Stimulated activated naive CD4-positive, alpha-beta T cell (primary cell): Measurements from ENCODE around the gene MOB3A.
"Not testable (repeated sequence)": the region's sequence is repeated elsewhere in the genome, so short reads cannot be mapped to it uniquely, and the experiment has no call there.

Experiments used
- DNase-seq, 6 experiments: peaks; one replicate each; lab custom pipeline; 2025; lab: John Stamatoyannopoulos, UW

The MOB3A gene

GRCh38 chr19:2096034-2096479 lies at the start of gene MOB3A:
Gene MOB3A, minus strand, starts transcription at chr19:2096326. Its CDS starts 17,766 bp downstream, at chr19:2078560.
- DNase-seq, result peak in 4 of 6 experiments; percentile 87 to 100 (median 98)

- no peak for DNase-seq
These were observed 49.7 kb upstream of the MOB3A start for GRCh38 chr19:2145831-2146241.

DNA sequence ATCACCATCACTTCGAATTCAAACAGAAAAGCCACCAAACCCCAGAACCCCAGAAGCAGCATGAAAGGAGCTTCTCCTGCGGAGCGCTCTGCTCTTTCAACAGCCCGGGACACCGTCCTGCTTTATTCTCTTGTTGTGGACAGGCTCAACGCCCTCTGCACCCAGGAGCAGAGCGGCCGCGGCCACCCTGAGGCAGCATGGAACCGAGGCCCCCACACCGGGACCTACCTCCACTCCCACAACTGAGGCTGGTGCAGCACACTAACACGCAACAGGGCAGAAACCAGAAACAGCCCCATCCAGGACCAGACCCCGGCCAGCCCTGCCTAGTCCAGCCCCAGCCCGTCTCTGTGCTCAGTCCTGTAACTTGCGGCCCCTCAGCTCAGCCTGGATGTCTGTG lies 48.1 kb upstream of the MOB3A start:
- DNase-seq, result no peak

DNA sequence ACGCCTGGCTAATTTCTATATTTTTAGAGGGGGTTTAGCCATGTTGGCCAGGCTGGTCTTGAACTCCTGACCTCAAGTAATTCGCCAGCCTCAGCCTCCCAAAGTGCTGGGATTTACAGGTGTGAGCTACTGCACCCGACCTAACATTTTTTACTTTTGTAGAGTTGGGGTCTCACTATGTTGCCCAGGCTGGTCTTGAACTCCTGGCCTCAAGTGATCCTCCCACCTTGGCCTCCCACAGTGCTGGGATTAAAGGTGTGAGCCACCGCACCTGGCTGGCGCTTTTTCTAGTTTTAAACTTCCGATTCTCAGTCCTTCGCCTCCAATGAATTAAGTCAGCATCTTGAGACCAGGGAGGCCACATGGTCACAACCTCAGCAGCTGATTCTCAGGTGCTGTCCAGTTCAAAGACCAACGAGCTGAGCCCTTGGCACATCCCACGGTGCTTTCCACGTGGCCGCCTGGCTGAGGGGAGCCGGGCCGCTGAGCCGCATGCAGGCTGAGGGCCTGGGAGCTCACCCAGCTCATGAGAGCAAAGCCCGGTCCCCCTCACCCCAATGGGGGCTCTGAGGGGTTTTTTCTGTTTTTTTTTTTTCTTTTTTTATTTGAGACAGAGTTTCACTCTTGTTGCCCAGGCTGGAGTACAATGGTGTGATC lies 46.2 kb upstream of the MOB3A start:
- no peak for DNase-seq

DNA sequence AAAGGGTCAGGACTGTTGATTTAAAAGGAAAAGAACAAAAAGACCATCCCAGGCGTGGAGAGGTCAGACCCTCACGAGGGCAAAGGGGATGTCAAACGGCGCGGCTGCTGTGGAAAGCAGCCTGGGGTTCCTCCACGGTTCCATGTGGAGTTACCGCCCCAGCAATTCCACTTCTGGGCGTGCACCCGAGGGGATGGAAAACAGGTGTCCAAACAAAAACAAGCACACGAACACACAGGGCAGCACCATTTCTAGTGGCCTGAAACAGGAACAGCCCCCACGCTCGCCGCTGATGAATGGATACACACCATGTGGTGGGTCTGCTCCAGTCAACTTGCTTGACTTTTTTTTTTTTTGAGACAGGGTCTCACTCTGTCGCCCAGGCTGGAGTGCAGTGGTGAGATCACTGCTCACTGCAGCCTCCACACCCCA lies 44.0 kb upstream of the MOB3A start:
- DNase-seq, result no peak

GRCh38 chr19:2139385-2140137 lies 43.4 kb upstream of the MOB3A start:
- DNase-seq, result no peak

GRCh38 chr19:2138061-2138728 lies 42.1 kb upstream of the MOB3A start:
- no peak for DNase-seq

DNA sequence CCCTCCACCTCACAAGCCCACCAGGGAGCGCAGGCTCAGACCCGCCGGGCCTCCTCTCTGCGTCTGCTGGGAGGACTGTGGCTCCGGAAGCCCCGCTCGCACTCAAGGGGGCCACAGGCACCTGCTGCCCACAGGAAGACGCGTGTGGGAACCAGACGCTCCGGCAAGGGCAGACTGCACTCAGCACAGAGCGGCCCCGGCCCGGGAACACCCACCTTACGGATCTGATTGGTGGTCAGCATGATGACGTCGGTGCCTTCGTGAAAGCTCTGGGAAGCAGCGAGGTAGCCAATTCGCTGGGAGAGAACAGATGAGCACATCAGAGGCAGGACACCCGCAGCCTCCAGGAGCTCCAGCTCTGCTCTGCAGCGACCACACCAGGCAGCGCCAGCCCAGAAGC lies 40.7 kb upstream of the MOB3A start:
- no peak for DNase-seq

- no peak for DNase-seq
These were observed 39.6 kb upstream of the MOB3A start for GRCh38 chr19:2135474-2136402.

- DNase-seq, result no peak
These were observed 36.8 kb upstream of the MOB3A start for GRCh38 chr19:2132731-2133490.

GRCh38 chr19:2132191-2132590 lies 36.1 kb upstream of the MOB3A start:
- no peak for DNase-seq

DNA sequence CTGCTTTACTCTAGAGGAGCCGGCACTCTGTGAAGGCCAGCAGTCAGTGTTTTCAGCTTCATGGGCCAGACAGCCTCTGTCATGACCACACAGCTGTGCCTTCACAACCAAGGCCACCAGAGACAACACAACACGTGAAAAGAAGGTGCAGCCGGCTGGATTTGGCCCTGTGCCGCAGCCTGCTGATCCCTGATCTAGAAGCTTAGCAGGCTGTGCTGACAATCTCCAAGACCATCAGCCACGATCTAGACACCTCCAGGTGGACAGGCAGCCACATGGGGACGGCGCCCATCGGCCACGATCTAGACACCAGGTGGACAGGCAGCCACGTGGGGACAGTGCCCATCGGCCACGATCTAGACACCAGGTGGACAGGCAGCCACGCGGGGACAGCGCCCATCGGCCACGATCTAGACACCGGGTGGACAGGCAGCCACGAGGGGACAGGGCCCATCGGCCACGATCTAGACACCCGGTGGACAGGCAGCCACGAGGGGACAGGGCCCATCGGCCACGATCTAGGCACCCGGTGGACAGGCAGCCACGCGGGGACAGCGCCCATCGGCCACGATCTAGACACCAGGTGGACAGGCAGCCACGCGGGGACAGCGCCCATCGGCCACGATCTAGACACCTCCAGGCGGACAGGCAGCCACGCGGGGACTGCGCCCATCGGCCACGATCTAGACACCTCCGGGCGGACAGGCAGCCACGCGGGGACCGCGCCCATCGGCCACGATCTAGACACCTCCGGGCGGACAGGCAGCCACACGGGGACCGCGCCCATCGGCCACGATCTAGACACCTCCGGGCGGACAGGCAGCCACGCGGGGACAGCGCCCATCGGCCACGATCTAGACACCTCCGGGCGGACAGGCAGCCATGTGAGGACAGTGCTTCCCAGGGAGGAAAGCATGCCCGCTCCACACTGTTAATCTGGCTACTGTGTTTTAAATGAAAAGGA lies 35.2 kb upstream of the MOB3A start:
- DNase-seq, result not testable (repeated sequence)

- DNase-seq, result no peak
These were observed 34.0 kb upstream of the MOB3A start for GRCh38 chr19:2129892-2130770.

DNA sequence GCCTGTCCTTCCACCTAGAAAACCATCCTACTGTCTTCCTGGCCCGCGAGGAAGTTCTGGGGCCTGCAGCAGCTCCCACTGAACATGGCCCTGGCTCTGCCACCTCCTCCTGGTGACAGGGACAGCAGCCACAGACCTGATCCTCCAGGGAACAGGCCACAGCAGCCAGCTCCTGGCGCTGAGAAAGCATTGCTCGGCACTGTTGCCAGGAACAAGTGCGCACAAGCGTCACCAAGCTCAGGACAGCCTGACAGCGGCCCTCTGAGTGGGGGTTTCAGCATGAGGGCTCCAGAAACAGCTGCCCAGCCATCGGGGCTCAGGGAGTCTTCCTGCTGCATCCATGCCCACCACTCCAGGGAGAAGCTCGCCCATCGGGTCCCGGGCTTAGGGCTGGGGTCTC lies 33.4 kb upstream of the MOB3A start:
- no peak for DNase-seq

DNA sequence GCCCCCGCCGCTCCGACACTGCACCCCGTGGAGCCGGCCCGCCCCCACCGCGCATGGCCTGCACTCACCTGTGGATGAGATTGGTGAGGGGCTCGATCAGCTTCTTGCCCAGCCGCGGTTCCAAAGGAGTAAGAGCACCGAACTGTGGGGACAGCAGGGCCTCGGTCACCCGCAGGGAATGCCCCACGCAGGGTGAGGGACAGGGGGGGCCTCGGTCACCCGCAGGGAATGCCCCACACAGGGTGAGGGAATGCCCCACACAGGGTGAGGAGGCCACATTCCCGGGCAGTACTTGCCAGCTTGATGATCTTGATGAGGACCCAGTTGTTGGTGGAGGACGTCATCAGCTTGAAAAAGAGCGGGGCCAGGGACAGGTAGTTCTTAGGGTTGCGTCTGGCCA lies 32.9 kb upstream of the MOB3A start:
- no peak for DNase-seq

- not testable (repeated sequence) for DNase-seq
These were observed 32.1 kb upstream of the MOB3A start for GRCh38 chr19:2128252-2128651.

GRCh38 chr19:2127758-2128157 lies 31.6 kb upstream of the MOB3A start:
- no peak for DNase-seq

GRCh38 chr19:2126879-2127518 lies 30.9 kb upstream of the MOB3A start:
- DNase-seq, result no peak
